Osteoblast (primary cell): ENCODE results near the gene MAP1LC3C. TPM values are rescaled to one million over a fixed set of nuclear protein-coding genes. Genes with fewer than 3 reads are reported as not detected.

Source experiments
- DNase-seq: peaks from one replicate; pipeline ENCODE4 v3.0.0; 2011; ENCODE audit warnings: low spot score, mixed read lengths; ENCODE audit not compliant: insufficient read length; ENCODE audit errors: missing footprints
- H2AFZ ChIP-seq: 2 replicates; pipeline ENCODE4 v1.6.0; 2011; ENCODE audit warnings: mild to moderate bottlenecking, low read length
- H3K27ac ChIP-seq: 2 replicates; pipeline ENCODE4 v1.5.1; 2011; ENCODE audit warnings: mild to moderate bottlenecking, low read depth, low read length, moderate library complexity
- H3K27me3 ChIP-seq: 2 replicates; pipeline ENCODE4 v1.6.0; 2012; ENCODE audit warnings: mild to moderate bottlenecking, control low read depth, inconsistent platforms, low read length, moderate library complexity; ENCODE audit not compliant: insufficient read depth
- H3K36me3 ChIP-seq: 2 replicates; pipeline ENCODE4 v1.5.1; 2011; ENCODE audit warnings: mild to moderate bottlenecking, low read length, control low read depth, moderate library complexity; ENCODE audit not compliant: insufficient read depth
- H3K4me1 ChIP-seq: 2 replicates; pipeline ENCODE4 v1.5.1; 2011; ENCODE audit warnings: mild to moderate bottlenecking, low read length, control low read depth, moderate library complexity; ENCODE audit not compliant: insufficient read depth
- H3K4me2 ChIP-seq: 2 replicates; pipeline ENCODE4 v1.6.0; 2011; ENCODE audit warnings: mild to moderate bottlenecking, low read length; ENCODE audit not compliant: insufficient read depth
- H3K4me3 ChIP-seq: fragments of 200-600 bp; sonication (generic); 3 replicates; pipeline ENCODE4 v1.5.1; 2012; ENCODE audit warnings: mild to moderate bottlenecking, low read length, inconsistent platforms; ENCODE audit not compliant: insufficient read depth
- H3K79me2 ChIP-seq: 2 replicates; pipeline ENCODE4 v1.6.0; 2012; ENCODE audit warnings: mild to moderate bottlenecking, low read length, control low read depth, inconsistent platforms; ENCODE audit not compliant: insufficient read depth
- H3K9me3 ChIP-seq: 2 replicates; pipeline ENCODE4 v1.5.1; 2011; ENCODE audit warnings: low read depth, low read length, control low read depth
- H4K20me1 ChIP-seq: 2 replicates; pipeline ENCODE4 v1.6.0; 2012; ENCODE audit warnings: mild to moderate bottlenecking, low read length, control low read depth; ENCODE audit not compliant: insufficient read depth
- CTCF ChIP-seq: IDR thresholded peaks from 2 replicates; pipeline ENCODE4 v1.5.1; 2011; ENCODE audit warnings: mild to moderate bottlenecking, low read depth, low read length, moderate library complexity; ENCODE audit errors: extremely low read depth
- total RNA-seq: library from RNA; depleted of rRNA; stranded (reverse); fragments of >200 nt; gene quantifications from 2 replicates; pipeline ENCODE4 v1.2.3, GENCODE V29; 2012

MAP1LC3C gene
- total RNA-seq, 1 donor: under 0.01 TPM

- Histone ChIP-seq H3K27me3 (no peaks in the 10 kb centered on the region), H3K9me3 (no peaks in the 10 kb centered on the region), H3K4me1 (peaks cover 5% of the 10 kb centered on the region), H3K4me3 (no peak overlapping the region), H3K4me2 (no peak overlapping the region), H3K36me3 (no peaks in the 10 kb centered on the region), H3K79me2 (no peaks in the 10 kb centered on the region), H4K20me1 (no peaks in the 10 kb centered on the region), H3K27ac (no peak overlapping the region), H2AFZ (no peak overlapping the region)
- TF ChIP-seq CTCF: no peak
- peak; percentile 53 for DNase-seq
Measured at GRCh38 chr1:242002072-242002471, 3.2 kb upstream of the MAP1LC3C start.

GRCh38 chr1:242000434-242000833, 1.5 kb upstream of the MAP1LC3C start:
- no peak for TF ChIP-seq CTCF
- Histone ChIP-seq H3K9me3 (no peaks in the 10 kb centered on the region), H3K4me1 (no peaks in the 10 kb centered on the region), H2AFZ (no peak overlapping the region), H3K79me2 (no peaks in the 10 kb centered on the region), H3K4me2 (no peak overlapping the region), H3K27me3 (no peaks in the 10 kb centered on the region), H3K4me3 (no peak overlapping the region), H4K20me1 (no peaks in the 10 kb centered on the region), H3K36me3 (no peaks in the 10 kb centered on the region), H3K27ac (no peak overlapping the region)
- DNase-seq: peak; percentile 2

- DNase-seq: peak; percentile 75
Measured at GRCh38 chr1:241998412-241998921, 431 bp downstream of the MAP1LC3C start.

More at GRCh38 chr1:241998412-241998921, 431 bp downstream of the MAP1LC3C start:
- Histone ChIP-seq H3K4me2 (peak overlapping the region; percentile 75), H4K20me1 (no peaks in the 10 kb centered on the region), H3K4me1 (no peaks in the 10 kb centered on the region), H3K36me3 (no peaks in the 10 kb centered on the region), H3K27me3 (no peaks in the 10 kb centered on the region), H3K27ac (no peak overlapping the region), H2AFZ (peak overlapping the region; percentile 64), H3K79me2 (no peaks in the 10 kb centered on the region), H3K9me3 (no peaks in the 10 kb centered on the region), H3K4me3 (peak overlapping the region; percentile 52)
- TF ChIP-seq CTCF: peak; percentile 83
